ENCODE results near the gene FAM221B. TPM values are rescaled to one million over a fixed set of nuclear protein-coding genes. Genes with fewer than 3 reads are reported as not detected.
A peak's percentile ranks its signal among the peaks of the same experiment; 100 is the strongest.

The FAM221B gene
- total and polyA plus RNA-seq, 9 donors, result not detected

- 0 to 1% (median 0%) methylated on average over 26 to 28 of the region's 28 CpGs for WGBS, 3 donors
- Histone ChIP-seq H3K4me1 (ENCODE audit: insufficient read depth) (peaks cover 2% of the 10 kb centered on the region), H3K27me3 (no peaks in the 10 kb centered on the region), H3K4me3 (peak within 1 kb of the TSS; percentile 55), H3K36me3 (no peaks in the 10 kb centered on the region), H3K27ac (peak within 1 kb of the TSS; percentile 17 to 63), H3K9me3 (no peaks in the 10 kb centered on the region)
- intact Hi-C loops (cut with DNase I), result loop anchor here in 1 of 4 donors (5.0 kb wide), 1 partner anchor 75 kb away; no protein-coding TSS in a partner anchor
- peak; percentile 90 to 94 (median 92) for DNase-seq
- no peak for TF ChIP-seq EP300 (IDR thresholded peaks at IDR 0.05)
- no peak for TF ChIP-seq CTCF (IDR thresholded peaks at IDR 0.05)
- peak; percentile 14 for TF ChIP-seq POLR2A (IDR thresholded peaks at IDR 0.05)
Observed at GRCh38 chr9:35812025-35812602, 16.4 kb downstream of the FAM221B start, which contains the start of gene SPAG8. SPAG8 (minus strand) TSS chr9:35812262; CDS start chr9:35812147, 115 bp downstream.

DNA sequence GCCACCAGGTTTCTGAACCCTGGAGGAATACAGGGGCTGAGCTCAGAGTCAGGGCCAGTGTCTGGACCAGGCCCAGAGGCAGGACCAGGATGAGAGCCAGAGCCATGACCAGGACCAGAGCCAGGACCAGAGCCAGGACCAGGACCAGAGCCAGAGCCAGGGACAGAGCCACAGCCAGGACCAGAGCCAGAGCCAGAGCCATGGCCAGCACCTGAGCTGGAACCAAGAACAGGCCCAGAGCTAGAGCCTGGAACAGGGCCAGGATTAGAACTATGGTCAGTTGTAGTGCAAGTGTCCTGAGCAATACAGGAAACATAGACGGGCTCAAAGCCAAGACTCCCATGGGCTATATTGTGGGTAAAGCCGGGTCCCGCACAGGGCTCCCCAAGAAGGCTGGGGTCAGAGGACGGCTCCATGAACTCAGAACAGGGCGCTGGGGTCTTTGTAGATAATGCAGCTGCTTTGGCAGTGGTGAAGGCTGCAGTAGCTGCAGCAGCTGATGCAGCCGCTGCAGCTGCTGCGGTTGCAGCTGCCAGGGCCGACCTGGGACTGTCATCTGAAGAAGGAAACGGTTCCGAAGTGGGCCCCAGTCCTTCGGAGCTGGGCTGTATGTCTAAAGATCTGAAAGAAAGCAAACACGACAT lies 17.0 kb downstream of the FAM221B start:
- 5 to 6% (median 5%) methylated on average over 12 of the region's 12 CpGs for WGBS, 3 donors
- intact Hi-C loops (cut with DNase I), result loop anchor here in 1 of 4 donors (5.0 kb wide), 1 partner anchor 74 kb away; no protein-coding TSS in a partner anchor
- DNase-seq, result peak in 3 of 5 donors; percentile 40 to 56 (median 54)

GRCh38 chr9:35810122-35810521 lies 18.4 kb downstream of the FAM221B start:
- Histone ChIP-seq H3K27me3 (no peaks in the 10 kb centered on the region), H3K4me3 (no peak overlapping the region), H3K27ac (no peak overlapping the region), H3K4me1 (ENCODE audit: insufficient read depth) (peaks cover 2% of the 10 kb centered on the region), H3K36me3 (no peaks in the 10 kb centered on the region), H3K9me3 (no peaks in the 10 kb centered on the region)
- intact Hi-C loops (cut with DNase I), result loop anchor here in 1 of 4 donors (5.0 kb wide), 1 partner anchor 73 kb away; no protein-coding TSS in a partner anchor
- TF ChIP-seq CTCF (IDR thresholded peaks at IDR 0.05) (no peak), EP300 (IDR thresholded peaks at IDR 0.05) (no peak), POLR2A (IDR thresholded peaks at IDR 0.05) (no peak)
- DNase-seq, result no peak
- 85 to 92% (median 88%) methylated on average over 5 to 7 of the region's 7 CpGs for WGBS, 3 donors

More for the DNA sequence above, 17.0 kb downstream of the FAM221B start:
- Histone ChIP-seq H3K4me3 (peak overlapping the region; percentile 55), H3K27ac (peak overlapping the region in 1 of 2 donors; percentile 63), H3K36me3 (no peaks in the 10 kb centered on the region), H3K9me3 (no peaks in the 10 kb centered on the region), H3K4me1 (ENCODE audit: insufficient read depth) (peaks cover 2% of the 10 kb centered on the region), H3K27me3 (no peaks in the 10 kb centered on the region)
- TF ChIP-seq EP300 (IDR thresholded peaks at IDR 0.05), result no peak
- no peak for TF ChIP-seq CTCF (IDR thresholded peaks at IDR 0.05)
- TF ChIP-seq POLR2A (IDR thresholded peaks at IDR 0.05), result no peak

GRCh38 chr9:35808433-35808832 lies 20.1 kb downstream of the FAM221B start:
- Histone ChIP-seq H3K9me3 (no peaks in the 10 kb centered on the region), H3K4me1 (ENCODE audit: insufficient read depth) (no peaks in the 10 kb centered on the region), H3K4me3 (no peak overlapping the region), H3K27ac (no peak overlapping the region), H3K27me3 (no peaks in the 10 kb centered on the region), H3K36me3 (no peaks in the 10 kb centered on the region)
- no peak for DNase-seq
- WGBS, 3 donors, result 88 to 90% (median 90%) methylated on average over 9 of the region's 9 CpGs
- intact Hi-C loops (cut with DNase I), result no loop called here
- no peak for TF ChIP-seq EP300 (IDR thresholded peaks at IDR 0.05)
- TF ChIP-seq CTCF (IDR thresholded peaks at IDR 0.05), result no peak
- TF ChIP-seq POLR2A (IDR thresholded peaks at IDR 0.05), result no peak
